Fibroblast of pulmonary artery (primary cell): ENCODE results near the gene SOX15.
"Not testable (repeated sequence)": the region's sequence is repeated elsewhere in the genome, so short reads cannot be mapped to it uniquely, and the experiment has no call there.

Source experiments
- DNase-seq: peaks from one replicate; pipeline ENCODE4 v3.0.0-alpha.2; 2010; ENCODE audit warnings: low read depth
- H3K4me3 ChIP-seq: replicated peaks from 2 replicates; pipeline ENCODE4 v1.5.1; 2011; ENCODE audit warnings: low read depth, mild to moderate bottlenecking, control low read depth, low read length, moderate library complexity
- TF ChIP-seq, protein P1 (sequence below): IDR thresholded peaks from 2 replicates; pipeline ENCODE4 v1.5.1; 2011; ENCODE audit warnings: mild to moderate bottlenecking, control low read depth, low read length, inconsistent platforms; ENCODE audit errors: missing control alignments

SOX15 gene

DNA sequence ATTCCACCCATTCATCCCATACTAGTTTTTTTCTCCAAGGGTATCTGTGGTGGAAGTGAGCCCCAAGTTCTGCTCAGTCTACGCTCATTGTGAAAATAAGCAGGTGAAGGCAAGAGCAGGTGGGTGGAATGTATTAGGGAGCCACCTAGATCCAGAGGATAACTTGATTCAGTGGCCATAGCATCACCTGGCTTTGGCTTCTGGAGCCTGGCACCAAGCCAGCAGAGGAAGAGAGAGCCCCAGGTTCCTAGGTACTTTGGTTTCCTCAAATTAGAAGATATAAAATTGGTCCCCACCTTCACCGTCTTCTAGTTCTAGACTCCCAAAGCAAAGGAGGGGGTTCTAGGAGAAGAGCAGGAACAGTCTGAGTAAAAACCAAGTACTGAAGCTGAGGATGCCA is 20.7 kb upstream of the SOX15 start:
- H3K4me3 ChIP-seq, result no peak overlapping the region
- DNase-seq, result no peak
- TF ChIP-seq, protein P1, sequence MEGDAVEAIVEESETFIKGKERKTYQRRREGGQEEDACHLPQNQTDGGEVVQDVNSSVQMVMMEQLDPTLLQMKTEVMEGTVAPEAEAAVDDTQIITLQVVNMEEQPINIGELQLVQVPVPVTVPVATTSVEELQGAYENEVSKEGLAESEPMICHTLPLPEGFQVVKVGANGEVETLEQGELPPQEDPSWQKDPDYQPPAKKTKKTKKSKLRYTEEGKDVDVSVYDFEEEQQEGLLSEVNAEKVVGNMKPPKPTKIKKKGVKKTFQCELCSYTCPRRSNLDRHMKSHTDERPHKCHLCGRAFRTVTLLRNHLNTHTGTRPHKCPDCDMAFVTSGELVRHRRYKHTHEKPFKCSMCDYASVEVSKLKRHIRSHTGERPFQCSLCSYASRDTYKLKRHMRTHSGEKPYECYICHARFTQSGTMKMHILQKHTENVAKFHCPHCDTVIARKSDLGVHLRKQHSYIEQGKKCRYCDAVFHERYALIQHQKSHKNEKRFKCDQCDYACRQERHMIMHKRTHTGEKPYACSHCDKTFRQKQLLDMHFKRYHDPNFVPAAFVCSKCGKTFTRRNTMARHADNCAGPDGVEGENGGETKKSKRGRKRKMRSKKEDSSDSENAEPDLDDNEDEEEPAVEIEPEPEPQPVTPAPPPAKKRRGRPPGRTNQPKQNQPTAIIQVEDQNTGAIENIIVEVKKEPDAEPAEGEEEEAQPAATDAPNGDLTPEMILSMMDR, result no peak

DNA sequence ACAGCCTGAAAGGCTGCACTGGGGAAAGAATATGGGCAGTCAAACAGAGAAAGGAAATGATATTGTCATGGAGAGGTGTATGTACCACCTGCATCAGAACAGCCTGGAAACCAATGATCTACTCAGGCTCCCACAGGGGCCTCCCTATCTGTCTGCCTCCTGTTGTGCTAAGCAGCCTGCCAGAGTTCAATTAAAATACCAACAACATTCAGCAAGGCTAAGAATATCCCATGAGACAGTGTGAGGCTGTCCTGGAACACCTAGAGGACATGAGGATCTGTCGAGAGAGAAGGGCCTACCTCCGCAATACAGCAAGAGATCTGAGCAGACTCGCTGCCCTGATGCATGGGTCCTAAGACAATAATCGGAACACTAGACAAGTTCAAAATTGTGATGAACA is 16.4 kb upstream of the SOX15 start:
- H3K4me3 ChIP-seq, result no peak overlapping the region
- TF ChIP-seq, protein P1, result no peak
- DNase-seq, result no peak

DNA sequence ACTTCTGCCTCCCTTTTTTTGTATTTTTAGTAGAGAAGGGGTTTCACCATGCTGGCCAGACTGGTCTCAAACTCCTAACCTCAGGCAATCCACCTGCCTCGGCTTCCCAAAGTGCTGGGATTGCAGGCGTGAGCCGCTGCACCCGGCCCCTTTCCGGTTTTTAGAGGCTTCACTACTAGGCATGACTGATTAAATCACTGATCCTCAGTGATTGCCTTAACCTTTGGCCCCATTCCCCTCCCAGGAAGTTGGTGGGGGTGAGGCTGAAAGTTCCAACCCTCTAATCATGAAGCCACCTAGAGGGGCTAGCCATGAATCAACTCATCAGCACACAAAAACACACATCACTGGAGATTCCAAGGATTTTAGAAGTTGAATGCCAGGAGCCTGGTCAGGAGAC is 7.7 kb upstream of the SOX15 start:
- H3K4me3 ChIP-seq, DNase-seq: not testable (repeated sequence)

DNA sequence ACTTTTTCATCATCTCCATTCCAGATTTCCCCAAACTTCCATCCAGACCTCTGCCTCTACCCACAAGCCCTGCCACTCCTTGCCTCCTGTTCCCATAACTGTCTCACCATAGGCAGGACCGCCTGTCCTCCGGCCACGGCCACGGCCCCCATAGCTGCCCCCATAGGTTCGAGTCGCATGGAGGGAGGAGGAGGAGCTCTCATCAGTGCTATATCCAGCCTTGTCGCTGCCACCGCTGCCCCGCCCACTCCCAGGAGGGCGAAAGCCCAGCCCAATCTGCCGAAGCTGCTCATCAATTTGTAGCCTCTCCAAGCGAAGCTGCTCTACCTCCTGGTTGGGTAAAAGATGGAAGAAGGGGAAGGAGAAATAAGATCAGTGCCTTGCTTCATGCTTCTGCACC is 3.4 kb upstream of the SOX15 start:
- TF ChIP-seq, protein P1, result no peak
- DNase-seq, result no peak
- H3K4me3 ChIP-seq, result no peak overlapping the region

DNA sequence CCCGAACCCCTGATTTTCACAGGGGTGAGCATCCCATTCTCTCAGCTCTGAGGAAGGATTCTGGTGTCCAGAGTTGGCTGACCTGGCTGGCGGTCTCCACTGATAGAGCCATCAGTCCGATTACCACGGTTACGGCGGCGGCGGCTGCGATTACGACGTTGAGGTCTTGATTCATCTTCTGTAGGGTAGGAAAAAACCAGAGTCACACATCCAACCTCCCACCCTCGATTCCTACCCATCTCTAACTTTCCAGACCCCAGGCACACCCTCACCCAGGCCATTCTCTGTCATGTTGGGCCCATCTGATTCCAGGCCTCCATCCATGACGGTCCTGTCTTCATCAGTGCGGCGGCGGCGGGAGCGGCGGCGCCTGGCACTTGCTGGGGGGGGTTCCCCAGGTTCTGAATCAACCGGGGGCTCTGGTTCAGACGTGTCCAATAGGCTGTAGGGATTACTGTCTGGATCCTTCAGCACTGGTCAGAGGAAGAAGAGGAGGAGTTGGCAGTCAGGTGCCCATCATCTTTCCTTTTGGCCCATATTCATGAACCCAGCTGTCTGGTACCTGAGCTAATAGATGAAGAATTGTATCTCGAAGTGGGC is 2.6 kb upstream of the SOX15 start:
- DNase-seq, result no peak
- no peak overlapping the region for H3K4me3 ChIP-seq
- TF ChIP-seq, protein P1, result no peak

DNA sequence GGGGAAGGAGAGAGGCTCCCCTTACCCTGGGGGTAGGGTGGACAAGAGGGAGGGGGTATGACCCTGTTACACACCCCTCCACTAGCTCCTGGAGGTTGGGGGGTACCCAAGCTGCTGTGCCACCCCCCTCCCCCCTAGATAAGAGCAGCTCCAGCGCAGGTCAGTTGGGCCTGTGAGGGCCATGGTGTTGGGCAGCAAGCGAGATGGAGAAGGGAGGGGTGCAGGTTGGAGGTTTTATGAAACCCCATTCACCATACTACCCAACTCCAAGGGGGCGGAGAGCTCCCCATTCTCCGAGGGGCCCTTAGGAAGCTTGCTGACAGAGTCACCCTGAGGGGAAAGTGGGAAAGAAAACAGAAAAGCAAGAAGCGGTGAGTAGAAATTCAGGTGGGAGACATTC is 1.7 kb upstream of the SOX15 start:
- TF ChIP-seq, protein P1, result no peak
- no peak overlapping the region for H3K4me3 ChIP-seq
- no peak for DNase-seq

DNA sequence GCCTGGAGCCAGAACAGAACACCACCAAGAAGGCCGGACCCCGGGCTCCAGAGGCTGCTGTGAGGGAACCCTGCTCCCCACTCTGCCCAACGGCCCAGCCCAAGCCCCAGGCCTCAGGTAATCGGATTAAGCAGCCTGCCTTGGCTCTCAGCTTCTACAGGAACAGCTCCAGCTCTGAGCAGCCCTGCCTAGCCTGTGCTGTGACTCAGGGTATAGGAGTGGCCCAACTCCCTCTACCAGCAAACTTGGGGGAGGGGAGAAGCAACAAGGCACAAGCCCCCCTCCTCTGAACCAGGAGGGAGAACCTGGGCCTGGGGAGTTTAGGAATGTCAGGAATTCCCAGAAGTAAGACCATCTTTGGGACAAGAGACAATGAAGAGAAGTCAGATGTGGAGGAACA is 849 bp upstream of the SOX15 start:
- TF ChIP-seq, protein P1, result no peak
- no peak overlapping the region for H3K4me3 ChIP-seq
- DNase-seq, result peak; percentile 44
